ENCODE measurements around the gene FADS1. TPM values are rescaled to one million over a fixed set of nuclear protein-coding genes. Genes with fewer than 3 reads are reported as not detected.

The FADS1 gene
- total RNA-seq, 6 donors from 2014 or later, result 38.8 to 63.7 (median 53.2) TPM

DNA sequence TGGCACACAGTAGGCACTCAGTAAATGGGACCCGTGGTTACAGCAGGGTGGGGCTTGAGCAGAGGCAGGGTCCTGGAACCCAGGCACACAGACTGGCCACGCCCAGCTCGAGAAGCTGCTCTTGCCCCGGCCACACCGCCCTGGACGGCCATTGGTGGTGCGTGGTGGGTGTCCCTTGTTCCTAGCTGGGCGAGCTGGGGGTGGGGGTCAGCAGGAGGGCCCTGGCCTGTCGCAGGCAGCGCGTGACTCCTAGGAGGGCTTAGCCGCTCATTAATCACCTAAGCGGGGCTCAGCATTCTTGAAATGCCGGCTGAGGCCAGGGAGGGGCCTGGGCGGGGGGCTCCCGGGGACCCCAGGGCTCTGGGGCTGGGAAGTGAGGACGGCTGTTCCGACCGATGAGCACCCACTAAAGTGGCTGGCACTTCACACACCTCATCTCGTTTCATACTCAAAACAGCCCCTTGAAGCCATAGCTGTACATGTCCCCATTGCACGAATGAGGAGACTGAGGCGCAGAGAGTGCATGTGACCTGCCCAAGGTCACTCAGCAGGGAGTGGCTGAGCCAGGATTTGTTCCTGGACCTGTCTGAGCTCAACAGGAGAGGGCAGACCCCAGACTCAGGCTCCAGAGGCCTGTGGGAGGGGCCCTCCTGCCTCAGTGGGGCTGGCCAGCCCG is 52.7 kb downstream of the FADS1 start:
- Histone ChIP-seq H3K36me3 (no peaks in the 10 kb centered on the region), H3K27ac (peak overlapping the region in 1 of 4 donors; percentile 59), H3K27me3 (no peaks in the 10 kb centered on the region), H3K4me1 (peaks cover 0 to 5% (median 0%) of the 10 kb centered on the region in 4 donors), H3K4me3 (no peak overlapping the region), H3K9me3 (no peaks in the 10 kb centered on the region)
- WGBS, 2 donors, result 65 to 67% methylated on average over 19 to 20 of the region's 23 CpGs
- TF ChIP-seq POLR2AphosphoS5 (IDR thresholded peaks at IDR 0.05) (no peak), EP300 (IDR thresholded peaks at IDR 0.05) (no peak), POLR2A (IDR thresholded peaks at IDR 0.05) (no peak), CTCF (IDR thresholded peaks at IDR 0.05) (no peak)
- DNase-seq (peak in 1 of 2 donors; percentile 75), ATAC-seq (ENCODE audit: low FRiP score in 2 of 2) (no peak)

DNA sequence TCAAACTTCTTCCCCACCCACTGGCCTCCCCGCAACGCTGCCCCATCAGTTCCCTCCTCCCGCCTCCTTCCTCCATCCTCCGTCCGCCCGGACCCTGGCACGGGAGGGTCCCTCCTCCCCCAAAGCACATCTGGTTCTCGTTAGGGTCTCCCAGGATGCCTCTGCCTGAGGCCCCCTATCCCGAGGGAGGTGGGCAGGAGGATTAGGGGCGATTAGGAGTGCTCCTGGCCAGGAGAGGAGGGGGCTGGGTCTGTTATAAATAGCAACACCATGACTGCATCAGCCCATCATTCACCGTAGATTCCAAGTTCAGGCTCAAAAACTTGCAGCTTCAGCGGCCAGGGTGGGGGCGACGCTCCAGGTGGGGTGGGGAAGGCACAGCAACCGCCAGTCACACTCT is 54.0 kb downstream of the FADS1 start:
- no peaks in the 10 kb centered on the region for H3K4me1 ChIP-seq
- no peaks in the 10 kb centered on the region for H3K27me3 ChIP-seq
- peak in 1 of 2 donors; percentile 33 for DNase-seq
- no peak overlapping the region for H3K4me3 ChIP-seq
- no peaks in the 10 kb centered on the region for H3K36me3 ChIP-seq
- no peak overlapping the region for H3K27ac ChIP-seq
- WGBS, 2 donors, result 49 to 78% methylated on average over 4 to 15 of the region's 15 CpGs
- TF ChIP-seq POLR2A (IDR thresholded peaks at IDR 0.05), result no peak
- TF ChIP-seq EP300 (IDR thresholded peaks at IDR 0.05), result no peak
- TF ChIP-seq CTCF (IDR thresholded peaks at IDR 0.05), result no peak
- TF ChIP-seq POLR2AphosphoS5 (IDR thresholded peaks at IDR 0.05), result no peak
- no peak for ATAC-seq (ENCODE audit: low FRiP score in 2 of 2)
- no peaks in the 10 kb centered on the region for H3K9me3 ChIP-seq

DNA sequence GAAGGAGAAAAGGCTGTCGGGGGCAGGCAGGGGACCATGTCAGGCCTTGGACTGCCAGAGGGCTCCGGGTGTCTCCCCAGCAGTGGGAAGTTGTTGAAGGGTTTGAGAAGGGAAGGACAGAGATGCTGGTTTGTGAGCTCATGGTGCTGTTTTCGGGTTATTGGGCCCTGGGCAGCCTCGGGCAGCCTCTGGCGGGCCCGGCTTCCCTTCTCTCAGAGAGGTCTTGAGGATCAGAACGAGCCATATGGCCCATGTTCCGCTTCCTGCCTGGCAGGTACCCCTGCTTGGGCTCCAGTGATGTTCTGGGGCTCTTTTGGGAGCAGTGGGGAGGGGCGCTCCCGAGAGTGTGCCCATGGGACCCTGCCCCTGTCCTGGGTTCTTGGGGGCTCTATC is 54.6 kb downstream of the FADS1 start:
- TF ChIP-seq EP300 (IDR thresholded peaks at IDR 0.05), result no peak
- no peak for TF ChIP-seq POLR2A (IDR thresholded peaks at IDR 0.05)
- DNase-seq (peak in 1 of 2 donors; percentile 62), ATAC-seq (ENCODE audit: low FRiP score in 2 of 2) (no peak)
- 71 to 78% methylated on average over 8 to 9 of the region's 10 CpGs for WGBS, 2 donors
- no peaks in the 10 kb centered on the region for H3K27me3 ChIP-seq
- H3K4me3 ChIP-seq, result no peak overlapping the region
- H3K27ac ChIP-seq, result no peak overlapping the region
- no peaks in the 10 kb centered on the region for H3K4me1 ChIP-seq
- H3K36me3 ChIP-seq, result no peaks in the 10 kb centered on the region
- no peaks in the 10 kb centered on the region for H3K9me3 ChIP-seq

GRCh38 chr11:61761440-61762222 is 55.2 kb downstream of the FADS1 start:
- H3K36me3 ChIP-seq, result no peaks in the 10 kb centered on the region
- H3K27ac ChIP-seq, result no peak overlapping the region
- H3K4me1 ChIP-seq, result peaks cover 0 to 3% (median 2%) of the 10 kb centered on the region in 4 donors
- H3K27me3 ChIP-seq, result no peaks in the 10 kb centered on the region
- no peaks in the 10 kb centered on the region for H3K9me3 ChIP-seq
- H3K4me3 ChIP-seq, result no peak overlapping the region
- DNase-seq (peak in 1 of 2 donors; percentile 44), ATAC-seq (ENCODE audit: low FRiP score in 2 of 2) (no peak)
- TF ChIP-seq CTCF (IDR thresholded peaks at IDR 0.05) (no peak), POLR2A (IDR thresholded peaks at IDR 0.05) (no peak), POLR2AphosphoS5 (IDR thresholded peaks at IDR 0.05) (no peak), EP300 (IDR thresholded peaks at IDR 0.05) (no peak)
- 77 to 79% methylated on average over 7 to 11 of the region's 11 CpGs for WGBS, 2 donors

DNA sequence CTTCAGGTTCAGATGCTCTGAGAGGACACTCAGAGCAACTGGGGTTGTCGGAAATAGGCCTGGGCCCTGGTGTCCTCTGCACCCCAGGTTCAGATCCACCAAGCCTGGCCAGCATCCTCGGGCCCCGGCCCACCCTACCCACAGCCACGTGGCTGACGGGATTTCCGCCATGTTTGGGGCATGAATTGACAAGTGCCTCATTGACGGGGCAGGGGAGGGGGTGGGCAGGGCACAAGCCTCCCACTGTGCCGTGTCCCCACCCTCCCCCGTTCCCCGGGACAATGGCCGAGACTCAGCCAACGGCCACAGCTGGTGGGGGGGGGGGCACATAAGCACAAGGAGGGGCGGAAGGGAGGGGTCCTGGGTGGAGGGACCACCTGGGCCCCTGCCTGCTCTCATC is 55.9 kb downstream of the FADS1 start:
- H3K27ac ChIP-seq, result no peak overlapping the region
- peaks cover 0 to 10% (median 8%) of the 10 kb centered on the region in 4 donors for H3K4me1 ChIP-seq
- DNase-seq (peak in 1 of 2 donors; percentile 52), ATAC-seq (ENCODE audit: low FRiP score in 2 of 2) (no peak)
- no peak for TF ChIP-seq CTCF (IDR thresholded peaks at IDR 0.05)
- TF ChIP-seq EP300 (IDR thresholded peaks at IDR 0.05), result no peak
- TF ChIP-seq POLR2A (IDR thresholded peaks at IDR 0.05), result no peak
- TF ChIP-seq POLR2AphosphoS5 (IDR thresholded peaks at IDR 0.05), result no peak
- no peaks in the 10 kb centered on the region for H3K36me3 ChIP-seq
- H3K27me3 ChIP-seq, result no peaks in the 10 kb centered on the region
- no peak overlapping the region for H3K4me3 ChIP-seq
- H3K9me3 ChIP-seq, result no peaks in the 10 kb centered on the region
- WGBS, 2 donors, result 77 to 79% methylated on average over 7 to 9 of the region's 13 CpGs
